ENCODE results near the gene TM4SF18. TPM values are rescaled to one million over a fixed set of nuclear protein-coding genes. Genes with fewer than 3 reads are reported as not detected.

The TM4SF18 gene
- total and polyA plus RNA-seq, 5 donors = 2.9 to 6.1 (median 4.5) TPM

Other genes starting within 250 kb of the TM4SF18 start
- gene HLTF, start 247.1 kb downstream of the TM4SF18 start, total RNA-seq = 10 to 100 TPM; 23.4 to 33.1 (median 28.2) TPM
- gene HLTF, start 247.1 kb downstream of the TM4SF18 start, polyA plus RNA-seq = 9.8 TPM
- gene HPS3, start 204.0 kb downstream of the TM4SF18 start, total RNA-seq = 1 to 10 TPM; 7.4 to 9.7 (median 7.8) TPM
- gene HPS3, start 204.0 kb downstream of the TM4SF18 start, polyA plus RNA-seq = 4.1 TPM
- 10 to 100 TPM; 11.0 to 31.2 (median 27.5) TPM for gene CP, start 111.8 kb downstream of the TM4SF18 start, total RNA-seq
- gene CP, start 111.8 kb downstream of the TM4SF18 start, polyA plus RNA-seq = 14.5 TPM
- gene TM4SF1, start 44.0 kb upstream of the TM4SF18 start, total RNA-seq = 100 to 1,000 TPM in 1 of 4 donors, 10 to 100 TPM in 3; 70.8 to 105 (median 83.6) TPM
- 130 TPM for gene TM4SF1, start 44.0 kb upstream of the TM4SF18 start, polyA plus RNA-seq
- not detected for gene TM4SF4, start 141.1 kb upstream of the TM4SF18 start, total RNA-seq
- gene TM4SF4, start 141.1 kb upstream of the TM4SF18 start, polyA plus RNA-seq = not detected

Data from right cardiac atrium (tissue), 5 donors.